Osteocyte (in vitro differentiated cells): ENCODE results near the gene SLC28A1. TPM values are rescaled to one million over a fixed set of nuclear protein-coding genes. Genes with fewer than 3 reads are reported as not detected.

Experiments
- DNase-seq: peaks from one replicate; pipeline ENCODE4 v3.0.0; 2021; ENCODE audit warnings: mixed read lengths; ENCODE audit not compliant: unreplicated experiment; ENCODE audit errors: extremely low spot score
- H3K27ac Mint-ChIP-seq: one replicate; pipeline ENCODE4 v1.8.0; 2021; ENCODE audit warnings: mild to moderate bottlenecking, mixed read lengths; ENCODE audit not compliant: unreplicated experiment
- H3K27me3 Mint-ChIP-seq: one replicate; pipeline ENCODE4 v1.8.0; 2021; ENCODE audit warnings: mixed read lengths; ENCODE audit not compliant: unreplicated experiment
- H3K36me3 Mint-ChIP-seq: one replicate; pipeline ENCODE4 v1.8.0; 2021; ENCODE audit warnings: mixed read lengths; ENCODE audit not compliant: unreplicated experiment
- H3K4me1 Mint-ChIP-seq: one replicate; pipeline ENCODE4 v1.8.0; 2021; ENCODE audit warnings: mixed read lengths; ENCODE audit not compliant: unreplicated experiment
- H3K4me3 Mint-ChIP-seq: one replicate; pipeline ENCODE4 v1.8.0; 2021; ENCODE audit warnings: mild to moderate bottlenecking, moderate library complexity, mixed read lengths; ENCODE audit not compliant: unreplicated experiment
- H3K9me3 Mint-ChIP-seq: one replicate; pipeline ENCODE4 v1.8.0; 2021; ENCODE audit warnings: mixed read lengths; ENCODE audit not compliant: unreplicated experiment
- CTCF ChIP-seq: fragments of 200-600 bp; sonication (generic); IDR thresholded peaks from 2 replicates; pipeline ENCODE4 v1.5.0; 2021; ENCODE audit warnings: antibody characterized with exemption, mild to moderate bottlenecking, moderate library complexity
- total RNA-seq: library from RNA; stranded (reverse); gene quantifications from 2 replicates; pipeline ENCODE4 v1.2.1, GENCODE V29; 2021

Gene SLC28A1
- total RNA-seq, 1 donor from 2014 or later: not detected

GRCh38 chr15:84883466-84883865 lies 996 bp upstream of the SLC28A1 start:
- no peak for TF ChIP-seq CTCF
- H3K27me3 Mint-ChIP-seq: peaks cover 8% of the 10 kb centered on the region
- H3K4me3 Mint-ChIP-seq: no peak overlapping the region
- no peaks in the 10 kb centered on the region for H3K9me3 Mint-ChIP-seq
- H3K36me3 Mint-ChIP-seq: no peaks in the 10 kb centered on the region
- peaks cover 2% of the 10 kb centered on the region for H3K4me1 Mint-ChIP-seq
- DNase-seq: no peak
- H3K27ac Mint-ChIP-seq: no peak overlapping the region

GRCh38 chr15:84885801-84886200 lies 1.3 kb downstream of the SLC28A1 start:
- no peak for DNase-seq
- Mint-ChIP-seq H3K4me1 (peaks cover 2% of the 10 kb centered on the region), H3K4me3 (no peak overlapping the region), H3K27me3 (peaks cover 9% of the 10 kb centered on the region), H3K36me3 (no peaks in the 10 kb centered on the region), H3K27ac (no peak overlapping the region), H3K9me3 (no peaks in the 10 kb centered on the region)
- no peak for TF ChIP-seq CTCF

- peaks cover 12% of the 10 kb centered on the region for H3K27me3 Mint-ChIP-seq
- H3K4me3 Mint-ChIP-seq: no peak overlapping the region
- DNase-seq: no peak
- H3K36me3 Mint-ChIP-seq: no peaks in the 10 kb centered on the region
- no peaks in the 10 kb centered on the region for H3K9me3 Mint-ChIP-seq
- peaks cover 2% of the 10 kb centered on the region for H3K4me1 Mint-ChIP-seq
- no peak for TF ChIP-seq CTCF
- no peak overlapping the region for H3K27ac Mint-ChIP-seq
These were observed 1.9 kb downstream of the SLC28A1 start for GRCh38 chr15:84886211-84886983.

GRCh38 chr15:84886984-84887299 lies 2.5 kb downstream of the SLC28A1 start:
- Mint-ChIP-seq H3K27me3 (peaks cover 17% of the 10 kb centered on the region), H3K9me3 (no peaks in the 10 kb centered on the region), H3K4me1 (peaks cover 2% of the 10 kb centered on the region), H3K36me3 (no peaks in the 10 kb centered on the region), H3K4me3 (no peak overlapping the region), H3K27ac (no peak overlapping the region)
- DNase-seq: no peak
- TF ChIP-seq CTCF: no peak

GRCh38 chr15:84887938-84888337 lies 3.5 kb downstream of the SLC28A1 start:
- H3K27ac Mint-ChIP-seq: no peak overlapping the region
- H3K4me3 Mint-ChIP-seq: no peak overlapping the region
- DNase-seq: no peak
- no peak for TF ChIP-seq CTCF
- peaks cover 2% of the 10 kb centered on the region for H3K4me1 Mint-ChIP-seq
- H3K9me3 Mint-ChIP-seq: no peaks in the 10 kb centered on the region
- H3K36me3 Mint-ChIP-seq: no peaks in the 10 kb centered on the region
- H3K27me3 Mint-ChIP-seq: peaks cover 17% of the 10 kb centered on the region
